Activated naive CD8-positive, alpha-beta T cell treated with anti-CD3 and anti-CD28 coated beads, Interleukin-2, amount 10 ng/mL, durations not matched to agents 7 days and 5 days (primary cell): ENCODE data around the gene CRACDL. TPM values are rescaled to one million over a fixed set of nuclear protein-coding genes. Genes with fewer than 3 reads are reported as not detected.
"Not testable (repeated sequence)": the region's sequence is repeated elsewhere in the genome, so short reads cannot be mapped to it uniquely, and the experiment has no call there.

Source experiments
- ATAC-seq: fragments of 150-1000 bp; cut with Tn5 transposase; one replicate; pipeline ENCODE4 v1.10.0; 2021; ENCODE audit warnings: low read depth, moderate library complexity
- POLR2A ChIA-PET: fragments of 350-600 bp; sonication (Branson Sonifier 250); formaldehyde crosslinking; loops from one replicate; lab custom pipeline; 2021; ENCODE audit warnings: antibody characterized with exemption; lab: Charles Lee
- DNase-seq: peaks from one replicate; pipeline ENCODE4 v3.0.0; 2021
- H3K27ac Mint-ChIP-seq: one replicate; pipeline ENCODE4 v1.8.0; 2022; ENCODE audit warnings: mild to moderate bottlenecking, mixed read lengths
- H3K27me3 Mint-ChIP-seq: one replicate; pipeline ENCODE4 v1.8.0; 2022; ENCODE audit warnings: mild to moderate bottlenecking, moderate library complexity, mixed read lengths
- H3K36me3 Mint-ChIP-seq: one replicate; pipeline ENCODE4 v1.8.0; 2021; ENCODE audit warnings: mild to moderate bottlenecking, mixed read lengths
- H3K4me1 Mint-ChIP-seq: one replicate; pipeline ENCODE4 v1.8.0; 2021; ENCODE audit warnings: mixed read lengths
- H3K4me3 Mint-ChIP-seq: one replicate; pipeline ENCODE4 v1.8.0; 2022; ENCODE audit warnings: mild to moderate bottlenecking, moderate library complexity, mixed read lengths
- H3K9me3 Mint-ChIP-seq: one replicate; pipeline ENCODE4 v1.8.0; 2021; ENCODE audit warnings: mixed read lengths
- total RNA-seq, 2 experiments: library from RNA; stranded (reverse); gene quantifications; one replicate each; pipeline ENCODE4 v1.2.3, GENCODE V29; 2021

Gene CRACDL
- total RNA-seq, 2 experiments from 2014 or later, result 0.61 to 2.3 TPM

GRCh38 chr2:98880266-98881152 lies 55.5 kb downstream of the CRACDL start:
- peaks cover 4% of the 10 kb centered on the region for H3K9me3 Mint-ChIP-seq
- peaks cover 2% of the 10 kb centered on the region for H3K36me3 Mint-ChIP-seq
- no peak for DNase-seq
- H3K4me3 Mint-ChIP-seq, result no peak overlapping the region
- no peak for ATAC-seq
- peaks cover 3% of the 10 kb centered on the region for H3K27me3 Mint-ChIP-seq
- H3K27ac Mint-ChIP-seq, result no peak overlapping the region
- no peaks in the 10 kb centered on the region for H3K4me1 Mint-ChIP-seq
- POLR2A ChIA-PET, result no interaction called here

GRCh38 chr2:98877658-98878057 lies 58.4 kb downstream of the CRACDL start:
- H3K36me3 Mint-ChIP-seq, DNase-seq, H3K27ac Mint-ChIP-seq, H3K4me3 Mint-ChIP-seq, ATAC-seq, H3K9me3 Mint-ChIP-seq, H3K4me1 Mint-ChIP-seq, H3K27me3 Mint-ChIP-seq: not testable (repeated sequence)
- POLR2A ChIA-PET, result interaction anchor here (0.7 kb wide), 1 partner anchor 18 kb away, joined by 3 read pairs; no protein-coding TSS in a partner anchor

- H3K36me3 Mint-ChIP-seq, result no peaks in the 10 kb centered on the region
- DNase-seq (no peak), ATAC-seq (no peak)
- no peak overlapping the region for H3K4me3 Mint-ChIP-seq
- H3K27ac Mint-ChIP-seq, result no peak overlapping the region
- H3K9me3 Mint-ChIP-seq, result no peaks in the 10 kb centered on the region
- POLR2A ChIA-PET, result no interaction called here
- no peaks in the 10 kb centered on the region for H3K27me3 Mint-ChIP-seq
- H3K4me1 Mint-ChIP-seq, result no peaks in the 10 kb centered on the region
Observed at GRCh38 chr2:98876741-98877140, 59.3 kb downstream of the CRACDL start.

GRCh38 chr2:98875746-98876145 lies 60.3 kb downstream of the CRACDL start:
- Mint-ChIP-seq H3K4me3 (no peak overlapping the region), H3K36me3 (no peaks in the 10 kb centered on the region), H3K4me1 (no peaks in the 10 kb centered on the region), H3K9me3 (no peaks in the 10 kb centered on the region), H3K27ac (no peak overlapping the region), H3K27me3 (no peaks in the 10 kb centered on the region)
- ATAC-seq (no peak), DNase-seq (no peak)
- POLR2A ChIA-PET, result no interaction called here

- H3K36me3 Mint-ChIP-seq, result no peaks in the 10 kb centered on the region
- H3K27ac Mint-ChIP-seq, result no peak overlapping the region
- POLR2A ChIA-PET, result no interaction called here
- no peak overlapping the region for H3K4me3 Mint-ChIP-seq
- H3K27me3 Mint-ChIP-seq, result no peaks in the 10 kb centered on the region
- no peaks in the 10 kb centered on the region for H3K4me1 Mint-ChIP-seq
- no peaks in the 10 kb centered on the region for H3K9me3 Mint-ChIP-seq
- DNase-seq (no peak), ATAC-seq (no peak)
Observed at GRCh38 chr2:98875081-98875728, 60.8 kb downstream of the CRACDL start.

DNA sequence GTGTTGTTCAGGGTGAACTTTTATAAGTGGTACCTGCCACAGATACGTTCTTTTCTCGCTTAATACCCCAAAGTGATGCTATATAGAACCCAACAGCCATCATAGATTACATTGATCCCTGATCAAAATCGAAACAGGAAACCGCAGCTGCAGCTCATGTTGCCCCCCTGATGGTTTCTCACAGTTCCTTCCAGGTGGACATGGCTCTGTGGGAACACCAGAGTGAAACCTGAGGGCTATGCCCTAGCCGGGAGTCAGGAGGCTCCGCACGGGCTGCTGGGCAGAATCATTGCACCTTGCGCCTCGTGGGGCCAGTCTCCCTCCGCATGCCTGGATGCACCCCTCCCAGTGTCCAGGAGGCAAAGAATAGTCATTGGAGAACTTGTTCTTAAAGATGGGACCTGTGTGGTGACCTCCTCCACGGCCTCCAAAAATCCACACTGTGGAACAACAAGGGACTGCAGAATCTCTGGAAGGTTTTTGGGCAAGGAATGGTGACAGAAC lies 61.8 kb downstream of the CRACDL start:
- Mint-ChIP-seq H3K4me1 (no peaks in the 10 kb centered on the region), H3K9me3 (no peaks in the 10 kb centered on the region), H3K4me3 (no peak overlapping the region), H3K27me3 (no peaks in the 10 kb centered on the region), H3K27ac (no peak overlapping the region), H3K36me3 (no peaks in the 10 kb centered on the region)
- ATAC-seq (no peak), DNase-seq (no peak)
- POLR2A ChIA-PET, result no interaction called here

DNA sequence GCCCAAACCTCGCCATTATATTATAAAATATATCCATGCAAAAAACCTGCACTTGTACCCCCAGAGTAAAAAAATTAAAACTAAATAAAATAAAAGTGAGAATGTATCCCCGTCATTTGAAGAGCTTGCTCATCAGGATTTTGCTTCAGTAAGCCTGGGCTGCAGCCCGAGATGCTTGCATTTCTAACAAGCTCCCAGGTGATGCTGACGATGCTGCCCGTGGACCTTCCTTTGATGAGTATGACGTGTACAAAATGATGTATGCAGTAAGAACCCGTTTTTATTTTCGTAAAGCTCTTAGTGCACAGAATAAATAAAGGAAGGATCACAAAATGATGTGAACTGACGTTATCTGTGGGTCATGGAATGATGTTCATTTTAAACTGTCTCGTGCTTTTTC lies 63.5 kb downstream of the CRACDL start:
- Mint-ChIP-seq H3K27ac (no peak overlapping the region), H3K4me3 (no peak overlapping the region), H3K9me3 (no peaks in the 10 kb centered on the region), H3K4me1 (no peaks in the 10 kb centered on the region), H3K27me3 (no peaks in the 10 kb centered on the region), H3K36me3 (no peaks in the 10 kb centered on the region)
- no peak for DNase-seq
- POLR2A ChIA-PET, result no interaction called here
- ATAC-seq, result no peak

DNA sequence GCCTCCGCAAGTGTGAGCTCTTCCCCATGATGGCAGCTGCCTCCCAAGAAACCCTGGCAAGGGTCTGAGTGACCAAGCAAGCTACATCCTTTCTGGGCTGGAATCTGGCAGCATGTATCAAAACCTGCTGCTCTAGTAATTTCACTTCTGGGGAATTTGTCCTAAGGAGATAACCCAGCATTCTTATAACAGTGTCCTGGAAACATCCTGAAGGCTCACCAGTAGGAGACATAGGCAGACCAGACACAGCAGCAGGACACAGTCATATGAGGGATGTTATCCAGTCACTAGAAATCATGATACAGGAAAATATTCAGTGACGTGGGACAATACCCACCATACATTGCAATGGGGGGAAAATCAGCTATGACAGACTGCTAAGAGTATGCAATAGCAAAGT lies 64.5 kb downstream of the CRACDL start:
- Mint-ChIP-seq H3K27ac (no peak overlapping the region), H3K4me3 (no peak overlapping the region), H3K27me3 (no peaks in the 10 kb centered on the region), H3K9me3 (no peaks in the 10 kb centered on the region), H3K36me3 (no peaks in the 10 kb centered on the region), H3K4me1 (no peaks in the 10 kb centered on the region)
- ATAC-seq (no peak), DNase-seq (no peak)
- POLR2A ChIA-PET, result no interaction called here

- no peak overlapping the region for H3K4me3 Mint-ChIP-seq
- H3K36me3 Mint-ChIP-seq, result no peaks in the 10 kb centered on the region
- no peaks in the 10 kb centered on the region for H3K9me3 Mint-ChIP-seq
- ATAC-seq (no peak), DNase-seq (no peak)
- H3K27ac Mint-ChIP-seq, result no peak overlapping the region
- POLR2A ChIA-PET, result no interaction called here
- peaks cover 4% of the 10 kb centered on the region for H3K27me3 Mint-ChIP-seq
- H3K4me1 Mint-ChIP-seq, result no peaks in the 10 kb centered on the region
Observed at GRCh38 chr2:98870516-98871158, 65.4 kb downstream of the CRACDL start.

GRCh38 chr2:98869870-98870269 lies 66.2 kb downstream of the CRACDL start:
- no peak for DNase-seq
- no peaks in the 10 kb centered on the region for H3K4me1 Mint-ChIP-seq
- peaks cover 8% of the 10 kb centered on the region for H3K27me3 Mint-ChIP-seq
- H3K36me3 Mint-ChIP-seq, result no peaks in the 10 kb centered on the region
- no peak overlapping the region for H3K27ac Mint-ChIP-seq
- ATAC-seq, result no peak
- no peak overlapping the region for H3K4me3 Mint-ChIP-seq
- no peaks in the 10 kb centered on the region for H3K9me3 Mint-ChIP-seq
- POLR2A ChIA-PET, result no interaction called here

DNA sequence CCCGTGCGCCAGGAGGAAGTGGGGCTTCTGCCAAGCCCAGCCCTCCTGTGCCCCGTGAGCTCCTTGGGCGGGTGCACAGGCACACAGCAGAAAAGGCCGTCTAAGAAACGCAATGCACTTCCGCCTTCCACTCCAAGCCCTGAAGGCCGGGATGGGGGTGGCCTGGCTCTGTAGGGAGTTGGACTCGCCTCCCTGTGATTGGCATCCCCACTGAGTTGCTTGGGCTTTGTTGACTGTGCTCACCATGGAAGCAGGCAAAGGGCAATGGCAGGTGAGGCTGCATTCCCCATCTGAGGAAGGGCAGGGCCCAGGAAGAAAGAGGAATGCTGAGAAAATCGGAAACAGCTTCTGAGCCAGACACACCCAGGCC lies 66.8 kb downstream of the CRACDL start:
- Mint-ChIP-seq H3K4me3 (no peak overlapping the region), H3K9me3 (no peaks in the 10 kb centered on the region), H3K27ac (no peak overlapping the region), H3K36me3 (no peaks in the 10 kb centered on the region), H3K4me1 (no peaks in the 10 kb centered on the region), H3K27me3 (peaks cover 8% of the 10 kb centered on the region)
- ATAC-seq, result no peak
- POLR2A ChIA-PET, result no interaction called here
- no peak for DNase-seq

DNA sequence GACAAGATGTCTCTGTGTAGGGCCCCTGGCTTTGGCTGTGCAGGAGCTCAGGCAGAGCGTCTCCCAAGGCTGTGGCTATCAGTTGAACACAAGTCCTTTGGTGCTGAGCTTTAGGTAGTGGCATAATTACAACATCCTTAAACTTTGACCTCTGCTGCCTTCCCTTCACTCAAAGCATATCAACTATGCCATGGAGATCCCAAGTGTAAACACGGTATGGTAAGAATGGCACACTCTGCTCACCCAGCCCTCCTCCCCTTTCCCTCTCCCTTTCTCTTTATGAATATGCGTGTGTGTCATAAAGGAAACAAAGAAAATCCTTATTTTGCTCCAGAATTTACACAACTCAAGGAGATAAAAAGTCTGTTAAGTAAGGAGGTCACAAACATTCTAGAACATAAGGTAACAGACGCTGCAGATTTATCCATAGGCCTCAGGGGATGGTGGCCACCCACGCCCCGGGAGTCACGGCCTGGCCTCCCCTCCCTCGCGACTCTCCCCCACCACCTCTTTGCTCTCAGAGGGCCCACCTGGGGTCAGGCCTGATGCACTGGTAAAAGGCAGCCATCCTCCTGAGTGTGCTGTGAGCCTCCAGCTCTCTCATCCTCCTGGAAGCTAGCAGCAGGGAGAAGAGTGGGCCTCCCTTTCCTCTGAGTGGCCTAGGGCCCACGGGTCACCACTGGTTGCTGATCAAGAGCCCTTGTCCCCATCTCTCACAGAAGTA lies 67.3 kb downstream of the CRACDL start:
- H3K4me1 Mint-ChIP-seq, result no peaks in the 10 kb centered on the region
- H3K9me3 Mint-ChIP-seq, result no peaks in the 10 kb centered on the region
- no peak overlapping the region for H3K4me3 Mint-ChIP-seq
- ATAC-seq (no peak), DNase-seq (no peak)
- no peak overlapping the region for H3K27ac Mint-ChIP-seq
- POLR2A ChIA-PET, result no interaction called here
- no peaks in the 10 kb centered on the region for H3K36me3 Mint-ChIP-seq
- peaks cover 8% of the 10 kb centered on the region for H3K27me3 Mint-ChIP-seq
